NCI-H526 (cell line): ENCODE measurements around the gene XRN2.
"Not testable (repeated sequence)": the region's sequence is repeated elsewhere in the genome, so short reads cannot be mapped to it uniquely, and the experiment has no call there.

Source experiments
- DNase-seq, 2 experiments: peaks; one replicate each; lab custom pipeline; 2025; lab: John Stamatoyannopoulos, UW

Gene XRN2

GRCh38 chr20:21390768-21391167 is 87.6 kb downstream of the XRN2 start:
- DNase-seq, result no peak

GRCh38 chr20:21391185-21391971 is 88.2 kb downstream of the XRN2 start:
- peak in 1 of 2 experiments; percentile 43 for DNase-seq

- DNase-seq, result no peak
Measured at GRCh38 chr20:21391972-21392352, 88.8 kb downstream of the XRN2 start.

GRCh38 chr20:21393166-21393565 is 90.0 kb downstream of the XRN2 start:
- DNase-seq, result no peak

- no peak for DNase-seq
Measured at GRCh38 chr20:21393816-21394519, 90.8 kb downstream of the XRN2 start.

- DNase-seq, result no peak
Measured at GRCh38 chr20:21394551-21394950, 91.4 kb downstream of the XRN2 start.

GRCh38 chr20:21395051-21395665 is 92.0 kb downstream of the XRN2 start:
- no peak for DNase-seq

GRCh38 chr20:21395666-21396598 is 92.8 kb downstream of the XRN2 start:
- peak in 1 of 2 experiments; percentile 48 for DNase-seq

- DNase-seq, result peak in 1 of 2 experiments; percentile 52
Measured at GRCh38 chr20:21396599-21397340, 93.6 kb downstream of the XRN2 start.

GRCh38 chr20:21397341-21398108 is 94.4 kb downstream of the XRN2 start, which contains the start of gene NKX2-4:
Gene NKX2-4 (minus strand): TSS chr20:21397526. CDS start chr20:21397399, 127 bp downstream.
- DNase-seq, result peak in 1 of 2 experiments; percentile 51

GRCh38 chr20:21398109-21399004 is 95.2 kb downstream of the XRN2 start:
- no peak for DNase-seq

- no peak for DNase-seq
Measured at GRCh38 chr20:21399005-21399475, 95.9 kb downstream of the XRN2 start.

GRCh38 chr20:21411725-21412124 is 108.6 kb downstream of the XRN2 start:
- DNase-seq, result no peak

GRCh38 chr20:21413996-21414395 is 110.9 kb downstream of the XRN2 start:
- DNase-seq, result not testable (repeated sequence)

GRCh38 chr20:21419147-21419546 is 116.0 kb downstream of the XRN2 start:
- not testable (repeated sequence) for DNase-seq

- DNase-seq, result no peak
Measured at GRCh38 chr20:21421601-21422236, 118.6 kb downstream of the XRN2 start.

- not testable (repeated sequence) for DNase-seq
Measured at GRCh38 chr20:21423712-21424111, 120.6 kb downstream of the XRN2 start.

GRCh38 chr20:21424846-21425245 is 121.7 kb downstream of the XRN2 start:
- no peak for DNase-seq
